ENCODE data around the gene BAG5. TPM values are rescaled to one million over a fixed set of nuclear protein-coding genes. Genes with fewer than 3 reads are reported as not detected.

Gene BAG5
- total RNA-seq, 4 donors from 2014 or later: 13.8 to 43.6 (median 33.1) TPM

DNA sequence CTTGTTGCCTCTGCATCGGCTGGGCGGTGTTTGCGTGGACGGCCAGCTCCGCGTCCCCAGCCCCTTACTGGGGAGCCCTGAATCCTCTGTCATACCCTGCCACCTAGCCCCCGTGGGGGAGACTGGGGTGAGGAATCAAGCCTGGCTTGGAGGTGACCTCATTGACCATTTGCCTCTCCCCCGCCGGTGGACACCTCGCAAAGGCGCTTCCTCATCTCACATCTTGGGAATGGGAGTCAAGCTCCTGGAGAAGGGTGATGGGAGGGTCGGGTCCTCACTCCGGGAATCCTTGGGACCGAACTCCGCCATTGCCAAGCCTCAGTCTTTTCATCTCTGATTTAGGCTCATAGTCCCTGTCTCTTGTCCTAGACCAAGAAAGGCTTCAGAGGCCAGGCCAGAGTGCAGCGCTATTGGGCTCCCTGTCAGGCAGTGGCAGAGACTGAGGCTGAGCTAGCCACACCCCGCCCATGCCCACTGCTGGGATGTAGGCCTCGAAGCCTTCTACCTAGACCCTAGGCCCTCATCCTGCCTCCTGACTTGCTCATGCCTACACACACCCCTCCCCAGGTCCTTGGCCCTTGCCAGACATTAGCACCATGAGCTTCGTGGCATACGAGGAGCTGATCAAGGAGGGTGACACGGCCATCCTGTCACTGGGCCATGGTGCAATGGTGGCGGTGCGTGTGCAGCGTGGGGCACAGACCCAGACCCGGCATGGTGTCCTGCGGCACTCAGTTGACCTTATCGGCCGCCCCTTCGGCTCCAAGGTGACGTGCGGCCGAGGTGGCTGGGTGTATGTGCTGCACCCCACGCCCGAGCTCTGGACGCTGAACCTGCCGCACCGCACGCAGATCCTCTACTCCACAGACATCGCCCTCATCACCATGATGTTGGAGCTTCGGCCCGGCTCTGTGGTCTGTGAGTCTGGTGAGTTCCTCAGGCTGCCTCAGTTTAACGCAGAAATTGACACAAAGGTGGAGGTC, 32.8 kb downstream of the BAG5 start:
- intact Hi-C loops (cut with DNase I; ENCODE audit: low total_unique reads): no loop called here
- H3K4me3 ChIP-seq: peak overlapping the region; percentile 68 to 93
- TF ChIP-seq POLR2A (IDR thresholded peaks at IDR 0.05): no peak
- TF ChIP-seq, protein P1, sequence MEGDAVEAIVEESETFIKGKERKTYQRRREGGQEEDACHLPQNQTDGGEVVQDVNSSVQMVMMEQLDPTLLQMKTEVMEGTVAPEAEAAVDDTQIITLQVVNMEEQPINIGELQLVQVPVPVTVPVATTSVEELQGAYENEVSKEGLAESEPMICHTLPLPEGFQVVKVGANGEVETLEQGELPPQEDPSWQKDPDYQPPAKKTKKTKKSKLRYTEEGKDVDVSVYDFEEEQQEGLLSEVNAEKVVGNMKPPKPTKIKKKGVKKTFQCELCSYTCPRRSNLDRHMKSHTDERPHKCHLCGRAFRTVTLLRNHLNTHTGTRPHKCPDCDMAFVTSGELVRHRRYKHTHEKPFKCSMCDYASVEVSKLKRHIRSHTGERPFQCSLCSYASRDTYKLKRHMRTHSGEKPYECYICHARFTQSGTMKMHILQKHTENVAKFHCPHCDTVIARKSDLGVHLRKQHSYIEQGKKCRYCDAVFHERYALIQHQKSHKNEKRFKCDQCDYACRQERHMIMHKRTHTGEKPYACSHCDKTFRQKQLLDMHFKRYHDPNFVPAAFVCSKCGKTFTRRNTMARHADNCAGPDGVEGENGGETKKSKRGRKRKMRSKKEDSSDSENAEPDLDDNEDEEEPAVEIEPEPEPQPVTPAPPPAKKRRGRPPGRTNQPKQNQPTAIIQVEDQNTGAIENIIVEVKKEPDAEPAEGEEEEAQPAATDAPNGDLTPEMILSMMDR (IDR thresholded peaks at IDR 0.05): no peak
- H3K9me3 ChIP-seq: no peaks in the 10 kb centered on the region
- H3K27ac ChIP-seq: peak overlapping the region; percentile 88 to 96
- H3K36me3 ChIP-seq: no peaks in the 10 kb centered on the region
- H3K4me1 ChIP-seq: peaks cover 0 to 32% of the 10 kb centered on the region in 2 donors
- no peaks in the 10 kb centered on the region for H3K27me3 ChIP-seq
- DNase-seq: peak in 1 of 2 donors; percentile 19

DNA sequence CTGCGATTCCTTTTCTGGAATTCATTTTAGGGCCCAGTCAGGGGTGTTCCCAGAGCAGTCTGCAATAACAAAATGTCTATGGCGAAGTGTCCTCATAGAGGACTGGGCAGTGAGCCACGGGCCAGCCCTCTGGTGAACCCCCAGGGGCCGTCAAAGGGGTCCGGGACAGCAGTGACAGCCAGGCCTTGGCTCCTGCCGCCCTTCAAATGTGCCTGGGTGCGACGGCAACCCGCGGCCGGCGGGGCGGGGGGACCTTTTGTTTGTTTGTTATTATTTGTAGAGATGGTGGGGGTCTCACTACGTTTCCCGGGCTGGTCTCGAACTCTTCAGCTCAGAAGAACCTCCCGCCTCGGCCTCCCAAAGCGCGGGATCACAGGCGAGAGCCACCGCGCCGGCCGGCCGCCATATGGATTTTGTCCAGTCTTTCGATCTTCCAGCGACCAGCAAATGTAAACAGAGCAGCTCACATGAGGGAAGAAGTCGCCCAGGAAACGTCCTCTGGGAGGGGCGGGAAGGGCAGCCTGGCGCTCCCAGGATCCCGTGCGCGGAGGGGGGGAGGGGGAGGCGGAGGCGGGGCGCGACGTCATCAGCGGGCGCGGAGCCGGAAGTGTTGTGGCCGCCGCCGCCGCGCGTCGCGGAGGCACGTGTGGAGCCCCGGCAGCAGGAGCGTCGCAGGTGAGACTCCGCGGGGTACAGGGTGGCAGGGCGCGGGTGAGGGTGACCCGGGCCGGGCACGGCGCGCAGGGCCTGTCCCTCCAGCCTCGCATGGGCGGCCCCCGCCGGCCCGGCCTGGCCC, 33.7 kb downstream of the BAG5 start, which contains the start of gene TRMT61A:
TRMT61A (plus strand) TSS at position 610 of the 796 bp plus-strand sequence. CDS start 783 bp downstream, outside the sequence.
- intact Hi-C loops (cut with DNase I; ENCODE audit: low total_unique reads): no loop called here
- Histone ChIP-seq H3K27me3 (no peaks in the 10 kb centered on the region), H3K27ac (peak within 1 kb of the TSS; percentile 88 to 96), H3K36me3 (no peaks in the 10 kb centered on the region), H3K4me3 (peak within 1 kb of the TSS; percentile 68 to 93), H3K9me3 (no peaks in the 10 kb centered on the region), H3K4me1 (peaks cover 0 to 25% of the 10 kb centered on the region in 2 donors)
- DNase-seq: peak; percentile 89 to 90
- peak in 1 of 2 donors; percentile 49 for TF ChIP-seq POLR2A (IDR thresholded peaks at IDR 0.05)
- TF ChIP-seq, protein P1 (IDR thresholded peaks at IDR 0.05): no peak

DNA sequence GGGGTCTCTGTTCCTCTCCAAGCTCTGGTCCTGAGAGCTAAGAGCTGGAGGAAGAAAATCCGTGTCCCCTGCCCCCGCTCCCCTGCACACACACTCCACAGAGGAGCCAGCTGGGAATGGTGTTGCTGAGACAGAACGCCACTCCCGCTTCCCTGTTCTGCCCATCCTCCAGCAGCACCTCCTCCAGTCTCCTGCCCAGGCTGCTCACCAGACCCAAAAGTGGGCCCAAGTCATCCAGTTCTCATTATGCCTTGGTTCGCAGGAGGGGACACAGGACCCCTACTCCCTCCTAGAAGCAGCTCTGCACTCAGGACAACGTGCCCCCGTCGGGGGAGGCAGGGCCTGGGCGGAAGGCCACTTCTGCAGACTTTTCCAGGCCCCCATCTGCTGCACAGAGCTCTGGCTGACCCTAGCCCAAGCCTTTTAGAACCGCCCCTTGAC, 34.3 kb downstream of the BAG5 start:
- Histone ChIP-seq H3K9me3 (no peaks in the 10 kb centered on the region), H3K27ac (peak overlapping the region; percentile 88 to 96), H3K4me3 (peak overlapping the region; percentile 68 to 93), H3K4me1 (peaks cover 0 to 27% of the 10 kb centered on the region in 2 donors), H3K36me3 (no peaks in the 10 kb centered on the region), H3K27me3 (no peaks in the 10 kb centered on the region)
- DNase-seq: no peak
- intact Hi-C loops (cut with DNase I; ENCODE audit: low total_unique reads): no loop called here
- peak in 1 of 2 donors; percentile 15 for TF ChIP-seq POLR2A (IDR thresholded peaks at IDR 0.05)
- TF ChIP-seq, protein P1 (IDR thresholded peaks at IDR 0.05): no peak

DNA sequence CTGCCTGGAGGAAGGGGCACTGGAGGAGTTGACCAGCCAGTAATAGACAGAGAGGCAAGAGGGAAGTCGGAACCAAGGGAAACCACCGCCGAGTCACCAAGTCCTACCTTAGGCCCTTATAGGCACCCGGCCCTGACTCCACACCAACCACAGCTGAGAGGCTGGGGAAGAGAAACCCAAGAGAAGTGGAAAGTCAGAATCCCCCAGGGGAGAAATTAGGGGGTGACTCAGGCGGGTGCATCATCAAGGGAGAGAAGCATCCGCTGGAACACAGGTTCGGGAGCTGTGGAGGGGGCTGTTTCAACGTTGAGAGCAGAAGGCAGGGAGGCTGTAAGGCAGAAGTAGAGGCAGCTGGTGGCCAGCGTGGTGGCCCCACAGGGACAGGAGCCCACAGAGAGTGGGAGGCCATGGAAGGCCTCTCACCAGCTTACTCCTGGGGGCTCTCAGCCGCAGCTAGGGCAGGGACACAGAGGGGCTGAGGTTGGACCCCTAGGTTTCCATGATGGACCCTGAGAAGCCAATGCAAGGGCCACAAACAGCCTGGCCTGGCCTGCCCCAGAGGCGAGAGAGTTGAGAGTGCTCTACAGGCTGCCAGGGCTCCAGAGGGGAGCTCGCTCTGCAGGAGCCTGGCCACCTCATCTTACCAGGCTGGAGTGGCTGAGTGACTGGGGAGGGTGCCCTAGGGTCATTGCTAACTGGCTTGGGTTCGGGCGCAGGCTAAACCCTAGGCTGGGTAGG, 34.9 kb downstream of the BAG5 start:
- H3K27ac ChIP-seq: peak overlapping the region; percentile 88 to 96
- peaks cover 0 to 27% of the 10 kb centered on the region in 2 donors for H3K4me1 ChIP-seq
- no peak overlapping the region for H3K4me3 ChIP-seq
- H3K9me3 ChIP-seq: no peaks in the 10 kb centered on the region
- peak in 1 of 2 donors; percentile 20 for DNase-seq
- TF ChIP-seq POLR2A (IDR thresholded peaks at IDR 0.05): no peak
- TF ChIP-seq, protein P1 (IDR thresholded peaks at IDR 0.05): no peak
- intact Hi-C loops (cut with DNase I; ENCODE audit: low total_unique reads): no loop called here
- no peaks in the 10 kb centered on the region for H3K36me3 ChIP-seq
- H3K27me3 ChIP-seq: no peaks in the 10 kb centered on the region

Data from uterus (tissue), 4 donors.